ENCODE measurements around the gene PTPRF.

Gene PTPRF

DNA sequence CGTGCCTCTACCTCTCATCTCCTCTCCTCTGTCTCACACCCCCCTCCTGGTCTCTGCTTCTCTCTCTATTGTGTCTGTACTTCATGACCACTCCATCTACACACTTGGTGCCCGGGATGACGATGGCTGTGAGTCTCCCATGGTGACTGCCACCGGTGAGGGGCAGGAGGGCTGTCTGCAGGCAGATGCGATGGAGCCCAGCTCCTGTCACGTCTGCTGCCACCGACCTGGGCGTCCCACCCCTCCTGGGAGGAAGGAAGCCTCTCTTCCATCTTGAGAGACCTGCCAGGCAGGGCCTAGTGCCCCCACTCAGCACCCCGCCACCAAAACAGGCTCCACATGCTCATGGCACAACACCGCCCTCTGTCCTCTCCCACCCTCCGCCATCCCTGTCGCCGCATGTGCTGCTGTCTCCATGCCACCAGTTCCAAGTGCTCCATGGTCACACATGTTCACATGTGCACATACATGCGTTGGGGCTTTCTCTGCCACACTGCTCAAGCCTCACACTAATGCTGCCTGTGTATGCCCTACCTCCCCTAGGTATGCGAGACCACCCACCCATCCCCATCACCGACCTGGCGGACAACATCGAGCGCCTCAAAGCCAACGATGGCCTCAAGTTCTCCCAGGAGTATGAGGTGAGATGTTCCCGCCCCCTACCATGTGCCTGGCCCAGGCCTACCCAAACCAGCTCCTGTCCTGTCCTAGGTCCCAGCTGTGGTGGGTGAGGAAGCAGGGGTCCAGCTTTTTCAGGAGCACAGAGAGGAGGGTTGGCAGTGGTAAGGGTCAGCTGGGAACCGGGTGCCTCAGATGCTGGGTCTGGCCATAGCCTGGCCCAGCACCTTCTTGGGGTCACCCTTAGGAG is 82.6 kb downstream of the PTPRF start:
- in situ Hi-C loops (cut with MboI; ENCODE audit: low sequenced_read_pairs, unreplicated experiment), result no loop called here
- DNase-seq (ENCODE audit: low spot score), result no peak
- TF ChIP-seq, protein P1, sequence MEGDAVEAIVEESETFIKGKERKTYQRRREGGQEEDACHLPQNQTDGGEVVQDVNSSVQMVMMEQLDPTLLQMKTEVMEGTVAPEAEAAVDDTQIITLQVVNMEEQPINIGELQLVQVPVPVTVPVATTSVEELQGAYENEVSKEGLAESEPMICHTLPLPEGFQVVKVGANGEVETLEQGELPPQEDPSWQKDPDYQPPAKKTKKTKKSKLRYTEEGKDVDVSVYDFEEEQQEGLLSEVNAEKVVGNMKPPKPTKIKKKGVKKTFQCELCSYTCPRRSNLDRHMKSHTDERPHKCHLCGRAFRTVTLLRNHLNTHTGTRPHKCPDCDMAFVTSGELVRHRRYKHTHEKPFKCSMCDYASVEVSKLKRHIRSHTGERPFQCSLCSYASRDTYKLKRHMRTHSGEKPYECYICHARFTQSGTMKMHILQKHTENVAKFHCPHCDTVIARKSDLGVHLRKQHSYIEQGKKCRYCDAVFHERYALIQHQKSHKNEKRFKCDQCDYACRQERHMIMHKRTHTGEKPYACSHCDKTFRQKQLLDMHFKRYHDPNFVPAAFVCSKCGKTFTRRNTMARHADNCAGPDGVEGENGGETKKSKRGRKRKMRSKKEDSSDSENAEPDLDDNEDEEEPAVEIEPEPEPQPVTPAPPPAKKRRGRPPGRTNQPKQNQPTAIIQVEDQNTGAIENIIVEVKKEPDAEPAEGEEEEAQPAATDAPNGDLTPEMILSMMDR (IDR thresholded peaks at IDR 0.05; ENCODE audit: borderline replicate concordance, control extremely low read depth, extremely low read depth, insufficient read depth, missing control alignments), result no peak

DNA sequence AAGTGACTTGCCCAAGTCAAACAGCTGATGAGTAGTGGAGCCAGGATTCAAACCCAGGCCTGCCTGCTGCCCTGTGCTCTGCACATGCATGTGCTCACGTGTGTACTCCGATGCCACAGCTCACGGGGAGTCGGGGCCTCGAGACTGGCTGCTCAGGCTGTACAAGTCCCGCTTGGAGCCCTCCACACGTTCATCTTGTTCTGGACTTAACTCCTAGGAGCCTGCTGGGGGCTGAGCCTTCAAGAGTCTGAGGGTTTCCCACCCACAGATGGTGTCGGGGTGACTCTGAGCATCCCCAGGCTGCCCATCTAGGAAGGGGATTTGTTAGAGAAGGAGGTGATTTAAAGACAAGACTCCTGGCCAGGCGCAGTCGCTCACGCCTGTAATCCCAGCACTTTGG is 83.5 kb downstream of the PTPRF start:
- TF ChIP-seq, protein P1 (IDR thresholded peaks at IDR 0.05; ENCODE audit: borderline replicate concordance, control extremely low read depth, extremely low read depth, insufficient read depth, missing control alignments), result no peak
- DNase-seq (ENCODE audit: low spot score), result no peak
- in situ Hi-C loops (cut with MboI; ENCODE audit: low sequenced_read_pairs, unreplicated experiment), result no loop called here

DNA sequence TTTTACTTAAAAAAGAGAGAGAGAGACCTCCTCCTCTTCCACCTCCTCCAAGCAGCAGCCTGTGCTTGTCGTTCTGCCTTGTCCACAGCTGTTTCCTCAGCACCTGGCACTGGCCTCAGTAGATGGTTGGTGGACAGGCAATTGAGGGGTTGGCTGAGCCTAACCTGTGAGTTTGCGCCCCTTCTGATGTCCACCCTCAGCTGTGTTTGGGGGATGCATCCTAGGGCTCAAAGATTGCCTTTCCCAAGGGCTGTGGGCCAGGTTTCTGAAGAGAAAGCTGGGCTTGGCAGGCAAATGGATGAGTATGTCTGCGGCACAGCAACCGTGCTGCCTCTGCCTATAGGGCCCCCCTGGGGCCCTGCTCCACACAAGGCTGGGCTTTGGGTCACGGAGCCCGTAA is 84.2 kb downstream of the PTPRF start:
- in situ Hi-C loops (cut with MboI; ENCODE audit: low sequenced_read_pairs, unreplicated experiment), result no loop called here
- TF ChIP-seq, protein P1 (IDR thresholded peaks at IDR 0.05; ENCODE audit: borderline replicate concordance, control extremely low read depth, extremely low read depth, insufficient read depth, missing control alignments), result no peak
- DNase-seq (ENCODE audit: low spot score), result no peak

DNA sequence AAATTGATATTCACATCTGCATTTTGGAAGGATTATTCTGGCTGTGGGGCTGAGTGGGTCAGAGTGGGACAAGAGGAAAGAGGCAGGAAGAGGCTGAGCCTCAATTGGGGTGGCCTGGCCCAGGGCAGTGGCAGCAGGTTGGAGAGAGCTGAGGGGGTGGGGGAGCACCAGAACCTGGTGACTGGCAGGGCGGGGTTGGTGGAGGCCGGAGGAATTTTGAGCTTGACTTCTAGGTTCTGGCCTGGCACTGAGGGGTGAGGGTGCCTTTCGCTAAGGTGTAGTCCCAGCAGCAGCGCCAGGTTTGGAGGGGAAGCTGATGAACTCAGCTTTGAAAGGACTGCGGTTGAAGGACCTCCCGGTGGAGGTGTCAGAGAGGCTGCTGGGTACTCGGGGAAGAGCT is 85.7 kb downstream of the PTPRF start:
- TF ChIP-seq, protein P1 (IDR thresholded peaks at IDR 0.05; ENCODE audit: borderline replicate concordance, control extremely low read depth, extremely low read depth, insufficient read depth, missing control alignments), result no peak
- no peak for DNase-seq (ENCODE audit: low spot score)
- in situ Hi-C loops (cut with MboI; ENCODE audit: low sequenced_read_pairs, unreplicated experiment), result no loop called here

DNA sequence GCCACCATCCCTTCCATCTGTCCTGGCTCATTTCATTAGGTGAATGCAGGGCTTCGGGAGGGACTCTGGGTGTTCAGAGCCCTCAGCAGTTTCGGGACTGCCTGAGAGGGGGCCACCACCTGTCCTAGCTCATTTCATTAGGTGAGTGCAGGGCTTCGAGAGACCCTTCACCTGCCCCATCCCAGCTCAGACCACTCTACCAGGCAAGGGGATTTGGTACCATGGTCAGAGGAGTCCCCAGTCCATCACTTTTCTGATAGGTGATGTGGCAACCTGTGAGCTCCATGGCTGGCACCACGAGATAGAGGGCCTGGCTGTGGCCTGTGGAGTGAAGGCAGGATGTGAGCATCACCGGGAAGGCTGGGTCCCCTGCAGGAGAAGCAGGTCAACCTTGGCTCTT is 86.3 kb downstream of the PTPRF start:
- in situ Hi-C loops (cut with MboI; ENCODE audit: low sequenced_read_pairs, unreplicated experiment), result no loop called here
- DNase-seq (ENCODE audit: low spot score), result no peak
- TF ChIP-seq, protein P1 (IDR thresholded peaks at IDR 0.05; ENCODE audit: borderline replicate concordance, control extremely low read depth, extremely low read depth, insufficient read depth, missing control alignments), result no peak

DNA sequence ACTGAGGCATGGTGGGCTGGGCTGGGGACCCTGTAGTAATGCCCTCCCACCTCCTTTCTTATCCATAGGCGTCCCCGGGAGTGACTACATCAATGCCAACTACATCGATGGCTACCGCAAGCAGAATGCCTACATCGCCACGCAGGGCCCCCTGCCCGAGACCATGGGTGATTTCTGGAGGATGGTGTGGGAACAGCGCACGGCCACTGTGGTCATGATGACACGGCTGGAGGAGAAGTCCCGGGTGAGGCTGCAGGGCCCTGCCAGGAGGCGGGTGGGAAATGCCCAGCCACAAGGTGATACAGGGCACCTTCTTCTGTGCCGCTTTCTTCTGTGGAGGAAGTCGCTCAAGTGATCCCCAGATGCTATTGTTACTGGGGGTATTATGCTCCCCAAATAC is 87.0 kb downstream of the PTPRF start:
- no peak for DNase-seq (ENCODE audit: low spot score)
- in situ Hi-C loops (cut with MboI; ENCODE audit: low sequenced_read_pairs, unreplicated experiment), result no loop called here
- TF ChIP-seq, protein P1 (IDR thresholded peaks at IDR 0.05; ENCODE audit: borderline replicate concordance, control extremely low read depth, extremely low read depth, insufficient read depth, missing control alignments), result no peak
